NT2/D1 (cell line): Measurements from ENCODE around the gene PSTPIP2.

Source experiments
- DNase-seq: peaks from one replicate; pipeline ENCODE4 v3.0.0-alpha.2; 2011; ENCODE audit warnings: low read depth, low spot score
- H3K27me3 ChIP-seq: 2 replicates; pipeline ENCODE4 v1.6.0; 2011; ENCODE audit warnings: mild to moderate bottlenecking; ENCODE audit not compliant: insufficient read length, insufficient read depth
- H3K36me3 ChIP-seq: 2 replicates; pipeline ENCODE4 v1.6.1; 2011; ENCODE audit warnings: mild to moderate bottlenecking, low read length, mixed read lengths; ENCODE audit not compliant: insufficient read depth, insufficient read length
- H3K4me1 ChIP-seq: 2 replicates; pipeline ENCODE4 v1.5.1; 2011; ENCODE audit not compliant: insufficient read depth, insufficient read length
- H3K4me3 ChIP-seq: 2 replicates; pipeline ENCODE4 v1.5.1; 2011; ENCODE audit warnings: low read depth; ENCODE audit not compliant: insufficient read length
- H3K9ac ChIP-seq: 2 replicates; pipeline ENCODE4 v1.6.0; 2011; ENCODE audit warnings: low read depth; ENCODE audit not compliant: insufficient read length
- H3K9me3 ChIP-seq: 2 replicates; pipeline ENCODE4 v1.5.1; 2011; ENCODE audit warnings: mild to moderate bottlenecking, low read length; ENCODE audit not compliant: insufficient read depth
- SUZ12 ChIP-seq: IDR thresholded peaks from 2 replicates; pipeline ENCODE4 v1.6.1; 2011; ENCODE audit not compliant: insufficient read length, insufficient read depth; ENCODE audit errors: extremely low read depth
- YY1 ChIP-seq: IDR thresholded peaks from 2 replicates; pipeline ENCODE4 v1.6.1; 2011; ENCODE audit not compliant: insufficient read length, insufficient read depth
- ZNF274 ChIP-seq: IDR thresholded peaks from 2 replicates; pipeline ENCODE4 v1.6.1; 2011; ENCODE audit warnings: mild to moderate bottlenecking, low read depth, low read length

PSTPIP2 gene

GRCh38 chr18:46008531-46008930 is 63.5 kb downstream of the PSTPIP2 start:
- no peaks in the 10 kb centered on the region for H3K9me3 ChIP-seq
- H3K4me1 ChIP-seq: no peaks in the 10 kb centered on the region
- TF ChIP-seq YY1 (no peak), ZNF274 (no peak), SUZ12 (no peak)
- no peak for DNase-seq
- no peak overlapping the region for H3K9ac ChIP-seq
- no peaks in the 10 kb centered on the region for H3K27me3 ChIP-seq
- H3K36me3 ChIP-seq: peaks cover 26% of the 10 kb centered on the region
- no peak overlapping the region for H3K4me3 ChIP-seq

- H3K36me3 ChIP-seq: peaks cover 26% of the 10 kb centered on the region
- no peaks in the 10 kb centered on the region for H3K27me3 ChIP-seq
- no peaks in the 10 kb centered on the region for H3K4me1 ChIP-seq
- no peak for TF ChIP-seq YY1
- TF ChIP-seq SUZ12: no peak
- TF ChIP-seq ZNF274: no peak
- no peak overlapping the region for H3K4me3 ChIP-seq
- no peak overlapping the region for H3K9ac ChIP-seq
- H3K9me3 ChIP-seq: 0 out of 2 replicates have a peak, but pooled peaks cover 5% of the 10 kb centered on the region
- no peak for DNase-seq
Observed at GRCh38 chr18:46007165-46007564, 64.9 kb downstream of the PSTPIP2 start.

GRCh38 chr18:46002934-46003333 is 69.1 kb downstream of the PSTPIP2 start:
- peaks cover 8% of the 10 kb centered on the region for H3K36me3 ChIP-seq
- H3K4me3 ChIP-seq: no peak overlapping the region
- H3K4me1 ChIP-seq: no peaks in the 10 kb centered on the region
- no peak overlapping the region for H3K9ac ChIP-seq
- DNase-seq: no peak
- H3K27me3 ChIP-seq: no peaks in the 10 kb centered on the region
- H3K9me3 ChIP-seq: 0 out of 2 replicates have a peak, but pooled peaks cover 9% of the 10 kb centered on the region
- no peak for TF ChIP-seq SUZ12
- no peak for TF ChIP-seq YY1
- no peak for TF ChIP-seq ZNF274

- DNase-seq: no peak
- H3K9ac ChIP-seq: no peak overlapping the region
- peaks cover 4% of the 10 kb centered on the region for H3K36me3 ChIP-seq
- 0 out of 2 replicates have a peak, but pooled peaks cover 9% of the 10 kb centered on the region for H3K9me3 ChIP-seq
- H3K27me3 ChIP-seq: no peaks in the 10 kb centered on the region
- H3K4me1 ChIP-seq: no peaks in the 10 kb centered on the region
- no peak overlapping the region for H3K4me3 ChIP-seq
- TF ChIP-seq SUZ12: no peak
- TF ChIP-seq YY1: no peak
- no peak for TF ChIP-seq ZNF274
Observed at GRCh38 chr18:46001892-46002291, 70.2 kb downstream of the PSTPIP2 start.

DNA sequence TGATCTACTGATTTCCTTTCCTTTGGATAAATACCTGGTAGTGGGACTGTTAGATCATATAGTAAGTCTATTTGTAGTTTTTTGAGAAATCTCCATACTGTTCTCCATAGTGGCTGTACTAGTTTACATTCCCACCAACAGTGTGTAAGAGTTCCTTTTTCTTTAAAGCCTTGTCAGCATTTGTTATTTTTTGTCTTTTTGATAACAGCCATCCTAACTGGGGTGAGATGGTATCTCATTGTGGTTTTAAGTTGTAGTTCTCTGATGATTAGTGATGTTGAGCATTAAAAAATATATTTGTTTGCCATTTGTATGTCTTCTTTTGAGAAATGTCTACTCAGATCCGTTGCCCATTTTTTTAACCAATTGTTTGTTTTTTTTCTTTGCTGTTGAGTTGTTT is 71.0 kb downstream of the PSTPIP2 start:
- H3K9me3 ChIP-seq: 0 out of 2 replicates have a peak, but pooled peaks cover 9% of the 10 kb centered on the region
- H3K36me3 ChIP-seq: peaks cover 4% of the 10 kb centered on the region
- no peak overlapping the region for H3K9ac ChIP-seq
- TF ChIP-seq ZNF274 (no peak), YY1 (no peak), SUZ12 (no peak)
- no peak overlapping the region for H3K4me3 ChIP-seq
- DNase-seq: no peak
- no peaks in the 10 kb centered on the region for H3K27me3 ChIP-seq
- no peaks in the 10 kb centered on the region for H3K4me1 ChIP-seq

DNA sequence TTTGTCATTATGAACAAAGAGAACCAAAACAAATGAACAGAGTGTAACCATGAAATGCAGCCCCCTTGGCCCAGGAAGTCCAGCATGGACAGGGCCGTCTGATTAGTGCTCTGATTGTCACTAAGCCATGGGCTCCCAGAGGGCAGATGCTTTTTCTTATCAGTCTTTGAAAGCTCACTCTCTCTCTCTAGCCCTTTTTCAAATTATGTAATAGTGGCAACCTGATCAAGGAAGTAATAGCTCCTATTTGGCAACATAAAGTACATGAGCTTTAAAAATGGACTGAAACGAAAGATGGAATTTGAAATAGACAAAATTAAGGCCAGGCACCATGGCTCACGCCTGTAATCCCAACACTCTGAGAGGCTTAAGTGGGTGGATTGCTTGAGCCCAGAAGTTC is 72.5 kb downstream of the PSTPIP2 start:
- Histone ChIP-seq H3K4me3 (no peak overlapping the region), H3K36me3 (peaks cover 6% of the 10 kb centered on the region), H3K9ac (no peak overlapping the region), H3K27me3 (no peaks in the 10 kb centered on the region), H3K4me1 (no peaks in the 10 kb centered on the region), H3K9me3 (0 out of 2 replicates have a peak, but pooled peaks cover 9% of the 10 kb centered on the region)
- no peak for DNase-seq
- TF ChIP-seq ZNF274 (no peak), SUZ12 (no peak), YY1 (no peak)

DNA sequence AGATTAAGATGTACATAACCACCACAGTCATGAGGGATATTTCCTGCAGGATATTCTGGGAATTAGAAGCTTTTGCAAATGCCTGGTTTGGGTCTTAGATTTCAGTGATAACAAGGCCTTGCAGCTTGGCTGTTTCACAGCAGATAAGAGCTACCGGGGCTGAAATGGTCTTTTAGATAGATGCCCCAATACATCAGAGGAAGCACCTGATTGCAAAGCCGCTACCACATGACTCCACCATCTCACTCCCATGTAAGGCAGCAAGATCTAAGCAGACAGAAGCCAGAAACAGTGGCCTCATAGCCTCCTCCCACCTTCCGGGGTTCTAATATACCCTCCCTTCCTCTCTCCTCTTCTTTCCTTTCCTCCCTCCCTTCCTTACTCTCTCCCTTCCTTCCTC is 73.8 kb downstream of the PSTPIP2 start:
- DNase-seq: no peak

More for the DNA sequence above, 73.8 kb downstream of the PSTPIP2 start:
- TF ChIP-seq YY1 (no peak), SUZ12 (no peak), ZNF274 (no peak)
- H3K27me3 ChIP-seq: no peaks in the 10 kb centered on the region
- H3K4me1 ChIP-seq: no peaks in the 10 kb centered on the region
- H3K36me3 ChIP-seq: peaks cover 6% of the 10 kb centered on the region
- H3K9me3 ChIP-seq: 0 out of 2 replicates have a peak, but pooled peaks cover 9% of the 10 kb centered on the region
- H3K9ac ChIP-seq: no peak overlapping the region
- no peak overlapping the region for H3K4me3 ChIP-seq
